ENCODE data around the gene NELL2. TPM values are rescaled to one million over a fixed set of nuclear protein-coding genes. Genes with fewer than 3 reads are reported as not detected.

The NELL2 gene
- polyA plus RNA-seq, 1 experiment, result 0.43 TPM

DNA sequence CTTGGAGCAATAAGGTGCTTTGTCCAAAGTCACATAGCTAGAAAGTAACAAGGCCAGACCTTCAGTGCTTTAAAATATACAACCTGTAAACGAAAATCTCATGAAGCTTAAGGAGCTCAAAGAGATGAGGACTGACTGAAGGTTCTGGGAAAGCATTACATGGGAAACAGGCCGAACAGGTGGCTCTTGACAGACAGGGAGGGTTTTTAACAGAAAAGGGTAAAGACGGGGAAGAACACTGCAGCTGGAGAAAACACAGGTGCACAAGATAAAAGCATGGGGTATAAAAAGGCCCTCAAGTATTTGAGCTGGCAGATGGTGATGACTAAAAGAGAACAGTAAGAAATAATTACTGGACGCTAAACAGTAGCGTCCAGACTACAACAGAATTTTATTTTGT lies 257.2 kb downstream of the NELL2 start:
- TF ChIP-seq, protein P1, sequence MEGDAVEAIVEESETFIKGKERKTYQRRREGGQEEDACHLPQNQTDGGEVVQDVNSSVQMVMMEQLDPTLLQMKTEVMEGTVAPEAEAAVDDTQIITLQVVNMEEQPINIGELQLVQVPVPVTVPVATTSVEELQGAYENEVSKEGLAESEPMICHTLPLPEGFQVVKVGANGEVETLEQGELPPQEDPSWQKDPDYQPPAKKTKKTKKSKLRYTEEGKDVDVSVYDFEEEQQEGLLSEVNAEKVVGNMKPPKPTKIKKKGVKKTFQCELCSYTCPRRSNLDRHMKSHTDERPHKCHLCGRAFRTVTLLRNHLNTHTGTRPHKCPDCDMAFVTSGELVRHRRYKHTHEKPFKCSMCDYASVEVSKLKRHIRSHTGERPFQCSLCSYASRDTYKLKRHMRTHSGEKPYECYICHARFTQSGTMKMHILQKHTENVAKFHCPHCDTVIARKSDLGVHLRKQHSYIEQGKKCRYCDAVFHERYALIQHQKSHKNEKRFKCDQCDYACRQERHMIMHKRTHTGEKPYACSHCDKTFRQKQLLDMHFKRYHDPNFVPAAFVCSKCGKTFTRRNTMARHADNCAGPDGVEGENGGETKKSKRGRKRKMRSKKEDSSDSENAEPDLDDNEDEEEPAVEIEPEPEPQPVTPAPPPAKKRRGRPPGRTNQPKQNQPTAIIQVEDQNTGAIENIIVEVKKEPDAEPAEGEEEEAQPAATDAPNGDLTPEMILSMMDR (IDR thresholded peaks at IDR 0.05; ENCODE audit: low read depth, low read length), result no peak
- H3K4me3 ChIP-seq (ENCODE audit: low read depth, low read length), result no peak overlapping the region
- no peak for DNase-seq (ENCODE audit: low read depth, low spot score)
- ChIA-PET CTCF (no interaction called here), POLR2A (no interaction called here)
- no peaks in the 10 kb centered on the region for H3K9me3 ChIP-seq (ENCODE audit: control insufficient read depth, insufficient read depth, low read length)
- no peak overlapping the region for H3K27ac ChIP-seq (ENCODE audit: low read depth, low read length)
- no peaks in the 10 kb centered on the region for H3K27me3 ChIP-seq (ENCODE audit: control insufficient read depth, insufficient read depth, low read length)

DNA sequence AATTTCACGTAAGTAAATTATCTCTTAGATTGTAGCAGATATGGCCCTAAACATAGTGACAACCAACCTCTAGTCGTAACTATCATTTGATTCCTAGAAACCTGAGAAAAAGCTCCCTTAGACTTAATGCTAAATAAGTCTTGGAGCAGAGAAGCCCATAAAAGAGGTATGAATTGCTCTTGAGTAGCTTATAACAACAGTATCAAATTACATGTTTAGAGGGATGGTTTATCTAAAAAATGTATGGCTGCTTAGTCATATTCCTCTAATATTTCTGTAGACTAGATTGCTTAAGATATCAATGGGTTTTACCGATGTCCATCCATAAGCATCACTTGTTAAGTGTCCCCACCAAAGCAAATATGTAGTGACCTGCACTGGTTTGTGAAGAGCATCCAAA lies 259.7 kb downstream of the NELL2 start:
- no peaks in the 10 kb centered on the region for H3K9me3 ChIP-seq (ENCODE audit: control insufficient read depth, insufficient read depth, low read length)
- H3K27ac ChIP-seq (ENCODE audit: low read depth, low read length), result no peak overlapping the region
- ChIA-PET CTCF (no interaction called here), POLR2A (no interaction called here)
- H3K4me3 ChIP-seq (ENCODE audit: low read depth, low read length), result no peak overlapping the region
- TF ChIP-seq, protein P1 (IDR thresholded peaks at IDR 0.05; ENCODE audit: low read depth, low read length), result no peak
- no peak for DNase-seq (ENCODE audit: low read depth, low spot score)
- H3K27me3 ChIP-seq (ENCODE audit: control insufficient read depth, insufficient read depth, low read length), result no peaks in the 10 kb centered on the region

DNA sequence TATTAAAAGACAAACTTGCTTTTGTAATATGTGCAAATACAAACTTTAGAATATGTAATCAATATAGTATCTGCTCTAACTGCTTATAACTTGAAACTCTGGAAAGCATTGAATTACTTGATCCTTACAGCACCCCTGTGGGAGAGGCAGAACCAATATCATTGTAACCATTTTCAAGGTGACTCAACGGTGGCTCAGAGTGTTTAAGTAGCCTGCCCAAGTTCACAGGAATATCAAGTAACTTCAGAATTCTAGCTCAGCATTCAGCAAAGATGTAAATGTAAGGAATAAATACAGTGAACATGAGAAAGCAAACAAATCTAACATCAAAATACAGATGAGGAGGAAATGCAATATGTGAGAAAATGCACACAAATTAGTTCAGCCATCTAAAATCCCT lies 264.6 kb downstream of the NELL2 start:
- no peak overlapping the region for H3K27ac ChIP-seq (ENCODE audit: low read depth, low read length)
- TF ChIP-seq, protein P1 (IDR thresholded peaks at IDR 0.05; ENCODE audit: low read depth, low read length), result no peak
- no peak for DNase-seq (ENCODE audit: low read depth, low spot score)
- ChIA-PET CTCF (no interaction called here), POLR2A (no interaction called here)
- no peaks in the 10 kb centered on the region for H3K9me3 ChIP-seq (ENCODE audit: control insufficient read depth, insufficient read depth, low read length)
- H3K4me3 ChIP-seq (ENCODE audit: low read depth, low read length), result no peak overlapping the region
- H3K27me3 ChIP-seq (ENCODE audit: control insufficient read depth, insufficient read depth, low read length), result no peaks in the 10 kb centered on the region

DNA sequence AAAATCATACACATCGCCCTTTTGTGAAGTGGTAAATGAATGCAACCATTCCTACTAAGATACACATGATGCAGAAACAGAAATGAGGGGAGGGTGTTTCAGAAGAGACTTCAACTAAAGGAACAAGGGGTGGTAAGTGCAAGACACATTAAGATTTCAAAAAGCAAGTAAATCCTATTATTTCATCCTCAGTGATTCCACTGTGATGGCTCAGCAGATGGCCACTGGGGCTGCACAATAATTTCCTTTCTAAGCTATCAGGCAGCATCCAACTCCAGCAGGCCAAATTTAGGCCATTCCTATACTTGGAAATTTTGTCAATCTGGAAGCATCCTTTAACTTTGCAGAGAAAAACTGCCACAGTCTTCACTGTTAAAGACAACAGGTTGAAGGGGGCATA lies 272.4 kb downstream of the NELL2 start:
- DNase-seq (ENCODE audit: low read depth, low spot score), result no peak
- H3K27me3 ChIP-seq (ENCODE audit: control insufficient read depth, insufficient read depth, low read length), result no peaks in the 10 kb centered on the region
- ChIA-PET CTCF (no interaction called here), POLR2A (no interaction called here)
- TF ChIP-seq, protein P1 (IDR thresholded peaks at IDR 0.05; ENCODE audit: low read depth, low read length), result no peak
- H3K9me3 ChIP-seq (ENCODE audit: control insufficient read depth, insufficient read depth, low read length), result no peaks in the 10 kb centered on the region
- H3K27ac ChIP-seq (ENCODE audit: low read depth, low read length), result no peak overlapping the region
- H3K4me3 ChIP-seq (ENCODE audit: low read depth, low read length), result no peak overlapping the region

DNA sequence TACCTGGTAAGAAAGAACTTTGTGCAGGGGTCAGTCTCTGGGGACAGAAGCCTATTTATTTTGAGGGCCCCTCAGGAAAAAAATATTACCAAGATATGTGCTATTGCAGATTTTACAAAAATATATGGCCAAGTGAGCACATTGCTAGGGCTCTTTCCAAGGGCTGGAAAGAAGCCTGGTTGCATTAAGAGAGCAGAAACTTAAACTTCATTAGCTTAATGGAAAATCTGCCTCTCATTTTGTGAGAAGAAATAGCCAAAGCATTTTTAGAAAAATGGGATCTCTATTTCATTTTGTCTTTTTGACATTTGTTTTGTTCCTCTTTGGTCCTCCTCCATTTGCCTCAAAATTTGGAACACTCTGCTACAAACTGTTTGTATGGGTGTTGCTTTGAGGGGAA lies 283.5 kb downstream of the NELL2 start:
- Histone ChIP-seq H3K27me3 (ENCODE audit: control insufficient read depth, insufficient read depth, low read length) (no peaks in the 10 kb centered on the region), H3K9me3 (ENCODE audit: control insufficient read depth, insufficient read depth, low read length) (no peaks in the 10 kb centered on the region), H3K27ac (ENCODE audit: low read depth, low read length) (no peak overlapping the region), H3K4me3 (ENCODE audit: low read depth, low read length) (no peak overlapping the region)
- ChIA-PET CTCF (interaction anchor here (0.9 kb wide), 1 partner anchor 424 kb away, joined by 3 read pairs; no protein-coding TSS in a partner anchor), POLR2A (no interaction called here)
- DNase-seq (ENCODE audit: low read depth, low spot score), result no peak
- TF ChIP-seq, protein P1 (IDR thresholded peaks at IDR 0.05; ENCODE audit: low read depth, low read length), result no peak
